Neural progenitor cell (in vitro differentiated cells): ENCODE data around the gene COL23A1.

ENCODE experiments used
- CTCF ChIP-seq: fragments of 200-600 bp; sonication (generic); IDR thresholded peaks from 2 replicates; pipeline ENCODE4 v1.5.1; 2017; ENCODE audit warnings: antibody characterized with exemption, mild to moderate bottlenecking
- EZH2 ChIP-seq: fragments of 200-600 bp; sonication (generic); IDR thresholded peaks from 2 replicates; pipeline ENCODE4 v1.6.1; 2017; ENCODE audit warnings: antibody characterized with exemption, mild to moderate bottlenecking, moderate library complexity
- EZH2phosphoT487 ChIP-seq: fragments of 200-600 bp; sonication (generic); IDR thresholded peaks from 2 replicates; pipeline ENCODE4 v1.6.1; 2017; ENCODE audit warnings: antibody characterized with exemption

- TF ChIP-seq CTCF (no peak), EZH2phosphoT487 (no peak), EZH2 (no peak)
Observed at GRCh38 chr5:178256746-178257145, 333.4 kb downstream of the COL23A1 start.
